Caco-2 (cell line): ENCODE measurements around the gene CSMD2. TPM values are rescaled to one million over a fixed set of nuclear protein-coding genes. Genes with fewer than 3 reads are reported as not detected.

Source experiments
- BruUV-seq: library from RNA; stranded (reverse); fragments of 400-500 nt; replicated peaks from 2 replicates; lab custom pipeline; 2021; lab: Mats Ljungman, UMichigan
- CTCF ChIA-PET: fragments of 300-600 bp; sonication (Branson Sonifier 250); formaldehyde crosslinking; loops from one replicate; lab custom pipeline; 2022; ENCODE audit warnings: antibody characterized with exemption; lab: Charles Lee
- POLR2A ChIA-PET: fragments of 300-600 bp; sonication (Branson Sonifier 250); formaldehyde crosslinking; loops from one replicate; lab custom pipeline; 2022; ENCODE audit warnings: antibody characterized with exemption; lab: Charles Lee
- DNase-seq, 2 experiments: peaks; one replicate each; pipeline versions ENCODE4 v3.0.0 to v3.0.0-alpha.2; 2020 to 2022
- H3K27me3 ChIP-seq: replicated peaks from 2 replicates; pipeline ENCODE4 v1.6.0; 2011; ENCODE audit warnings: low read length; ENCODE audit not compliant: control insufficient read depth, insufficient read depth
- H3K36me3 ChIP-seq: 2 replicates; pipeline ENCODE4 v1.5.1; 2011; ENCODE audit warnings: low read length; ENCODE audit not compliant: control insufficient read depth, insufficient read depth
- H3K4me1 ChIP-seq: fragments of 250-450 bp; sonication (Bioruptor Pico); 2 replicates; pipeline ENCODE4 v1.5.1; 2020; ENCODE audit warnings: mild to moderate bottlenecking
- H3K4me3 ChIP-seq: 2 replicates; pipeline ENCODE4 v1.5.1; 2011; ENCODE audit warnings: low read depth, mild to moderate bottlenecking, control low read depth, low read length
- H3K9me3 ChIP-seq: fragments of 250-450 bp; sonication (Bioruptor Pico); 2 replicates; pipeline ENCODE4 v1.5.1; 2020; ENCODE audit warnings: mild to moderate bottlenecking, moderate library complexity
- H3K27ac Mint-ChIP-seq: one replicate; pipeline ENCODE4 v1.8.0; 2022; ENCODE audit warnings: mixed read lengths; ENCODE audit not compliant: unreplicated experiment
- H3K27me3 Mint-ChIP-seq: one replicate; pipeline ENCODE4 v1.8.0; 2022; ENCODE audit warnings: mixed read lengths; ENCODE audit not compliant: insufficient read depth, unreplicated experiment
- H3K36me3 Mint-ChIP-seq: one replicate; pipeline ENCODE4 v1.8.0; 2022; ENCODE audit warnings: mild to moderate bottlenecking, mixed read lengths; ENCODE audit not compliant: insufficient read depth, unreplicated experiment
- H3K4me1 Mint-ChIP-seq: one replicate; pipeline ENCODE4 v1.8.0; 2022; ENCODE audit warnings: low read depth, mixed read lengths; ENCODE audit not compliant: unreplicated experiment
- H3K4me3 Mint-ChIP-seq: one replicate; pipeline ENCODE4 v1.8.0; 2022; ENCODE audit warnings: mild to moderate bottlenecking, moderate library complexity, mixed read lengths; ENCODE audit not compliant: unreplicated experiment
- H3K9me3 Mint-ChIP-seq: one replicate; pipeline ENCODE4 v1.8.0; 2022; ENCODE audit warnings: mixed read lengths; ENCODE audit not compliant: unreplicated experiment
- CTCF ChIP-seq, 2 experiments: fragments of 200-600 bp in 1 of 2; IDR thresholded peaks; 1 replicate in 1 of 2; 2 replicates in 1 of 2; pipeline versions ENCODE4 v1.5.1 to v1.8.0; 2011 to 2022; ENCODE audit warnings: antibody characterized with exemption in 1 of 2, control low read depth in 1 of 2, inconsistent platforms in 1 of 2, low read depth in 1 of 2, low read length in 1 of 2, mild to moderate bottlenecking in 1 of 2, moderate library complexity in 1 of 2; ENCODE audit not compliant: insufficient read depth in 1 of 2, severe bottlenecking in 1 of 2, unreplicated experiment in 1 of 2
- intact Hi-C: fragments of 100-400 bp; cut with micrococcal nuclease; formaldehyde crosslinking; loops from one replicate; pipeline ENCODE4 v1.10.0; 2022; ENCODE audit not compliant: unreplicated experiment
- total RNA-seq: library from RNA; stranded (reverse); gene quantifications from 2 replicates; pipeline ENCODE4 v1.2.3, GENCODE V29; 2022

The CSMD2 gene
- total RNA-seq, 1 experiment from 2014 or later: not detected

- H3K4me3 ChIP-seq: no peak overlapping the region
- no peak for TF ChIP-seq CTCF (IDR thresholded peaks at IDR 0.05; ENCODE audit: insufficient read depth in 1 of 2, low read depth in 1 of 2, low read length in 1 of 2, severe bottlenecking in 1 of 2, unreplicated experiment in 1 of 2)
- CTCF ChIA-PET: no interaction called here
- POLR2A ChIA-PET: no interaction called here
- Mint-ChIP-seq H3K4me1 (peaks cover 16% of the 10 kb centered on the region), H3K27ac (peak overlapping the region; percentile 19), H3K4me3 (no peak overlapping the region), H3K36me3 (no peaks in the 10 kb centered on the region), H3K9me3 (peaks cover 21% of the 10 kb centered on the region), H3K27me3 (no peaks in the 10 kb centered on the region)
- H3K27me3 ChIP-seq: no peaks in the 10 kb centered on the region
- H3K36me3 ChIP-seq: no peaks in the 10 kb centered on the region
- no TSS peak for BruUV-seq
- no peak for DNase-seq
- H3K4me1 ChIP-seq: peaks cover 24% of the 10 kb centered on the region
- no peaks in the 10 kb centered on the region for H3K9me3 ChIP-seq
- intact Hi-C loops: no loop called here
These were observed 350.9 kb downstream of the CSMD2 start for GRCh38 chr1:33814166-33814565.

DNA sequence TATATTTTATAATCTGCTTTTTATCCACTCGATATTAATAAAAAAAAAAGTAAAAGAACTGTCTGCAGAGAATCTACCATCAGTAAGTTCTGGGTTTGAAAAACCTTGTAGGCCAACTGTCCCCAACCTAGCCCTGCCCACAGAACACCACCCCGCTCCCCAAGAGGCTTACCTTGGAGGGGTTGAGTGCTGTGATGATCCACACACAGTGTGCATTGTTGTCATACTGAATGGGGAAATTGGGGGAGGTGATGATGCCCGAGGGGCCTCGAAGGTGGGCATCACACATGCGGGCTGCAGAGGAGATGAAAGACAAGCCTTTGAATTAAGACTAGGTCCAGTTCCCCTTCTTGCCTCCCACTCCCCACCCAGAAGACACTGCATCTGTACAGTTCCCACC, 354.5 kb downstream of the CSMD2 start:
- Histone ChIP-seq H3K4me1 (peaks cover 18% of the 10 kb centered on the region), H3K4me3 (no peak overlapping the region), H3K36me3 (no peaks in the 10 kb centered on the region), H3K9me3 (no peaks in the 10 kb centered on the region), H3K27me3 (no peaks in the 10 kb centered on the region)
- ChIA-PET CTCF (no interaction called here), POLR2A (no interaction called here)
- Mint-ChIP-seq H3K27me3 (no peaks in the 10 kb centered on the region), H3K4me3 (no peak overlapping the region), H3K27ac (no peak overlapping the region), H3K9me3 (peaks cover 21% of the 10 kb centered on the region), H3K4me1 (peaks cover 16% of the 10 kb centered on the region), H3K36me3 (no peaks in the 10 kb centered on the region)
- DNase-seq: no peak
- TF ChIP-seq CTCF (IDR thresholded peaks at IDR 0.05; ENCODE audit: insufficient read depth in 1 of 2, low read depth in 1 of 2, low read length in 1 of 2, severe bottlenecking in 1 of 2, unreplicated experiment in 1 of 2): no peak
- intact Hi-C loops: no loop called here
- no TSS peak for BruUV-seq

DNA sequence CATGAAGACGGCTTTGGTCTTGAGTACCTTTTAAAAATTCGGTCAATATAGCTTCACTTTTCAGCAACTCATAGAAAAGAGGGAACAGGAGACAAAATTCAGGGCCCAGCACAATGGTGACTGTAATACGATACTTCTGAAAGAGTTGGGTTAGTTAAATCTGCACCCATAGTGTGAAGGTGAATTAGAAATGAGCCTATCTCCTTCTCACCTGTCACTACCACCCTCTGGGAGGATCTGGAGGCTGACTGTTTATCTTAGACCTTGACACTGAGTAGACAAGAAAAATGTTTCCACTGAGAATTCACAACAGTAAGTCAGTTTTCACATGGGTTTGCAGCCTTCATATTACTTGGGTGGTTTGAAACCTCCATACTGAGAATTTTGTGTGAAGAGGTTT, 359.0 kb downstream of the CSMD2 start:
- Mint-ChIP-seq H3K27me3 (no peaks in the 10 kb centered on the region), H3K36me3 (no peaks in the 10 kb centered on the region), H3K4me1 (no peaks in the 10 kb centered on the region), H3K27ac (no peak overlapping the region), H3K9me3 (no peaks in the 10 kb centered on the region), H3K4me3 (no peak overlapping the region)
- ChIA-PET POLR2A (no interaction called here), CTCF (no interaction called here)
- no peak for TF ChIP-seq CTCF (IDR thresholded peaks at IDR 0.05; ENCODE audit: insufficient read depth in 1 of 2, low read depth in 1 of 2, low read length in 1 of 2, severe bottlenecking in 1 of 2, unreplicated experiment in 1 of 2)
- intact Hi-C loops: no loop called here
- Histone ChIP-seq H3K27me3 (no peaks in the 10 kb centered on the region), H3K9me3 (no peaks in the 10 kb centered on the region), H3K4me1 (no peaks in the 10 kb centered on the region), H3K4me3 (no peak overlapping the region), H3K36me3 (no peaks in the 10 kb centered on the region)
- BruUV-seq: no TSS peak
- DNase-seq: no peak
